Fibroblast of skin of abdomen (primary cell): ENCODE results near the gene CDCA7L. TPM values are rescaled to one million over a fixed set of nuclear protein-coding genes. Genes with fewer than 3 reads are reported as not detected.

Source experiments
- DNase-seq: peaks from one replicate; pipeline ENCODE4 v3.0.0-alpha.2; 2013
- polyA plus RNA-seq, 2 experiments: library from polyadenylated mRNA; unstranded; fragments of 120-200 nt; gene quantifications; one replicate each; pipeline ENCODE4 v1.2.1, GENCODE V29; 2013; ENCODE audit not compliant: insufficient read length in 2 of 2

CDCA7L gene, protein sequence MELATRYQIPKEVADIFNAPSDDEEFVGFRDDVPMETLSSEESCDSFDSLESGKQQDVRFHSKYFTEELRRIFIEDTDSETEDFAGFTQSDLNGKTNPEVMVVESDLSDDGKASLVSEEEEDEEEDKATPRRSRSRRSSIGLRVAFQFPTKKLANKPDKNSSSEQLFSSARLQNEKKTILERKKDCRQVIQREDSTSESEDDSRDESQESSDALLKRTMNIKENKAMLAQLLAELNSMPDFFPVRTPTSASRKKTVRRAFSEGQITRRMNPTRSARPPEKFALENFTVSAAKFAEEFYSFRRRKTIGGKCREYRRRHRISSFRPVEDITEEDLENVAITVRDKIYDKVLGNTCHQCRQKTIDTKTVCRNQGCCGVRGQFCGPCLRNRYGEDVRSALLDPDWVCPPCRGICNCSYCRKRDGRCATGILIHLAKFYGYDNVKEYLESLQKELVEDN
- polyA plus RNA-seq (2013, experiment 1 of 2; ENCODE audit: insufficient read length): 50.5 TPM
- polyA plus RNA-seq (2013, experiment 2 of 2; ENCODE audit: insufficient read length): 51.5 TPM

DNA sequence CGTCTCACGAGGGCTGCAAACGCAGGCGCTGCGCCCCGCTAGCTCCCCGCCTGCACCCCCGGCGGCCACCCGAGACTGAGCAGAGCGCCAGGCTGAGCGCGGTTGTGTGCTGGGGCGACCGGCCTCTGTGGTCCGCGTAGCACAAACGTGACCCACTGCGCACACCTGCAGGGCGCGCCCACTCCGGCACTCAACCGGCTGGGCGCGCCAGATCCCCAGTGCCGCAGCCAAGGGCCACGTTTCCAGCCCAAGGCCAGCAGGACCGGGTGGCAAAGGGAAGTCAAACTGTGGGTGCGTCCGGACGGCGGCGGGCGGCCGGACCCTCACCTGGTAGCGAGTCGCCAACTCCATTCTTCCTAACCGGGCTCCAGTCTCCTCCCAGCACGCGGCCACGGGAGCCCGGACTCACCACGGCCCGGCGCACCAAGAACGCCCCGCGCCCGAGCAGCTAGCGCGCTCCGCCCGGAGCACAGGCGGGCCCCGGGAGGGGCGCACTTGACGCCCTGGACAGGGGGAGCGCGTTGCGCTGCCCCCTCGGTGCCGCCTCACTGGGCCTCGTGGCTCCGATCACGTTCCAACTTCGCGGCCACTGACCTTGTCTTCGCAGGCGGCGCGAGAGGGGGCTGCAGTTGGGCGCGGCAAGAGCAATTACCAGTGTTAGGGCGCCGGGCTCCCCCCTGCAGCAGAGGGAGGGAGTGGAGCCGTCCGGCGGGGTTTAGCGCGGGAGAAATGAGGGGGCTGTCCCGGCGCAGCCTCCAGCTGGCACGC lies at the start of gene CDCA7L:
TSS of gene CDCA7L (minus strand) at position 446 of the 768 bp plus-strand sequence. CDS start at position 351, 95 bp downstream.
- peak; percentile 74 for DNase-seq

DNA sequence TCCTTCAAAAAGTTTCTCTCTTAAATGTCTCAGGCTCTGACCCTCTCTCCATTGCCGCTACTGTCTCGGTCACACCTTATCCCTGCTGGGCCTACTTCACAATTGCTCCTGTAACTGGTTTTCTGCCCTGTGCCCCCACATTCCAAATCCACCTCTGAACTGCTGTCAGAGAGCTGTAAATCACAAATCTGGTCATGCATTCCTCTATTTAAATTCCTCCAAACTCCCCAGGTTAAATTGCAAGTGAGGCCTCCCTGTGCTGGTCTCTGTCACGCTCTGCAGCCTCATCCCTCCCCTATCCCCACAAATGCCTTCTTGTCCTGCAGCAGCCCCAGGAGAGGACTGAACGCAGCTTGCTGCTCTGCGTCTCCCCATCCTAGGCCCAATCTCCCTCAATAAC lies 40.4 kb upstream of the CDCA7L start:
- no peak for DNase-seq

DNA sequence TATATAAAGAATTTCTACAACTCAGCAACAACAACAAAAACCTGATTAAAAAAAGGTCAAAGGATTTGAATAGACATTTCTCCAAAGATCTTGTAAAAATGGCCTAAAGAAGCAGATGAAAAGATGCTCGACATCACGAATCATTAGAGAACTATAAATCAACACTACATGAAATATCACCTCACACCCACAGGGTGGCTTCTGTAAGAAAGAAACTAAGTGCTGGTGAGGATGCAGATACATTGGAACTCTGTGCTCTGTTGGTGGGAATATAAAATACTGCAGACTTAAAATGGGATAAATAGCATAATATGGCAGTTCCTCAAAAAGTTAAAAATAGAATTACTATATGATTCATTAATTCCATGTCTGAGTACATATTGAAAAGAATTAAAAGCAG lies 38.3 kb upstream of the CDCA7L start:
- DNase-seq: no peak

DNA sequence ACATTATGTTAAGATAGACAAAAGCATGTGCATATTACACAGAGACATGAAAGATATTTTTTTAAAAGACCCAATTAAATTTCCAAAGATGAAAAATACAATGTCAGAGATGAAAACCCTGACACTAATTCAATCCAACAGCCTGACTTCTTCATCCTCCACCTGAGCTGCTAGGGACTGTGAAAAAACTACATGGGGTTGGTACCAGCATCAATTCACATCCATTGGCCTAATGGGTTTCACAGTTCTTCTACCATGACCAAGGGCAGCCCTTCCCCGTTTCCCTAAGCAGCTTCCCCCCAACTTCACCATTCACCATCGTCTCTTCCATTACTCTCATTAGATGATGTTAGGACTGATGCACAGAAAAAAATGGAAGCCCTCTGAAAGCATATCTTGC lies 37.4 kb upstream of the CDCA7L start:
- no peak for DNase-seq

DNA sequence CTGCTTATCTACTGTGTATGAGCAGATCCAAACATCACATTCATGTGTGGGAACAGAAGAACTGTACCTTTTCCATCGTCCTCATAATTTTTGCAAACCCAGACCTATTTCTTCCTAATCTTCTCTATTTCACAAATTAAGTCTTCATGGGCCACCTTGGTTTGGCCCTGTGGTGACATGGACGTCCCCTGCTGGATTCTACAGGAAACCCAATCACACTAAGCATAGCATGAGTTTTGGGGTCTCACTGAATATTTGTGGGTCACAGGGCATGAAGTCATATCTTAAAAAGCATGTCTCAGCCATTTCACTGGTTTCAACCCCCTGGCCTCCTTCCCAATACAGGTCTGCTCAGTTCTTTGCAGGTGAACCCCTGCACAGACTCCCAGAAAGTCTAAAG lies 35.8 kb upstream of the CDCA7L start:
- no peak for DNase-seq

DNA sequence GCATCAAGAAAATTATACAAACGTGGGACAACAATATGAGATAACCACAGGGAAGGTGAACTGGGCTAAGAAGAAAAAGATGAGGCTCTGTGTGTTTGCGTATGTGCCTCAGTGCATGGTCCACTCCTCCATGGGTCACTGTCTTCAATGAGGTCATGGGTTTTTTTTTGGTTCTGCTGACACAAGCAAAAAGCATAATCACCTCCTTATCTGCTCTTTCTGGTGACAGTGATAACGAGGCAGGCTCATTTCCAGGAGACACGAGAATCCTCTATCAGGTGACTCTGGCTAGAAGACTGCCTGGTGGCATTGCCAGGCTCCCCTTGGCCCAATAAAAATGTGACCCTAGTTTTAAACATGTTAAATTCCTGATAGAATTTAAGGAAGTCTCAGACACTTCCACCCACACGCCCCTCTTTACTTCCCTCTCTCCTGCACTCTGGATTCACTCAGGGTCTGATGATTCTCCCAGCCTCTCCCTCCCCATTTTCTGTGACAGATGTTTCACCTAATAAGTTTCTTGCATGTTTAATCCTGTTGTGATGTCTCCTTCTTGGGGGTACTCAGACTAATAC lies 35.3 kb upstream of the CDCA7L start:
- DNase-seq: no peak

DNA sequence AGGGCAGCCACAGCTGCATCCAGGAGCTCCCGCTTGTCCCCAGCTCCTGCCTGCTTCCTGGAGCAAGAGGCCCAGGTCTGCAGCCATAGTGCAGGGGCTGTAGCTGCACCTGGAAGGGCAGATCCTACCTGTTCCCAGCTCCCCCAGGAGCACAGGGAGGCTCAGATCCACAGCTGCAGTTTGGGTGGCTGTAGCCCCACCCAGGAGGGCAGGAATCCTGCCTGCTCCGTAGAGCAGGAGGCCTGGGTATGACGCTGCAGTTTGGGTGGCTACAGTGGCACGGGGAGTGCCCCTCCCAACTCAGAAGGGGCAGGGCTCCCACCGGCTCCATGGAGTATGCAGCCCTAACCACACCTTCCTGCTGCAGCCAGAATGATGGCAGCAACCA lies 26.7 kb upstream of the CDCA7L start:
- no peak for DNase-seq

DNA sequence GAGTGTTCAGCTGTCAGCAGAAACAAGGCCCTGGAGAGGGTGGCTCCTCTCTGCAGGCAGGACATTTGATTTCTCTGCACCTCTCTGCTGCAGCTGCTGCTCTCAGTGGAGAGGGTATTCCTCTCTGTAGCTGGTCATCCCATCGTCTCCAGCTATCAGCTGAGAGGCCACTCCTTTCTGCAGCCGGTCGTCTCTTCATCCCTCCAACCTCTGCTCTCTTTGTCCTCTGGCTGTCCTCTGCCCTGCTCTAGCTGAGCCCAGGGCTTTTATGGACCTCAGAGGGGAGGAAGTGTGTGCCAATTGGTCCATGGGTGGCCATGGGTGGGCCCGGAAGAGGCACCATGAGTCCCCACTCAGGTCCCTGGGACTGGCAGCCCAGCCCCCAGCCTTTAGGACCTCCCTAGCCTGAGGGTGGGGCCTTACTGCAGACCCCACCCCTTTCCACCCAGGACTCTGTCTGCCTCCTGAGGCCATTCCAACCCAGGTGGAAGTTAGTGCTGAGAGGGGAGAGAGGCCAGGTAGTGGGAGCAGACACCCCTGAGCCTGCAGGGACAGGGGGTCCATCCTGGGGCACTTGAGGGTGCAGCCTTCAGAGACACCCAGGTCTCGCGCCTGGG lies 26.2 kb upstream of the CDCA7L start:
- no peak for DNase-seq

DNA sequence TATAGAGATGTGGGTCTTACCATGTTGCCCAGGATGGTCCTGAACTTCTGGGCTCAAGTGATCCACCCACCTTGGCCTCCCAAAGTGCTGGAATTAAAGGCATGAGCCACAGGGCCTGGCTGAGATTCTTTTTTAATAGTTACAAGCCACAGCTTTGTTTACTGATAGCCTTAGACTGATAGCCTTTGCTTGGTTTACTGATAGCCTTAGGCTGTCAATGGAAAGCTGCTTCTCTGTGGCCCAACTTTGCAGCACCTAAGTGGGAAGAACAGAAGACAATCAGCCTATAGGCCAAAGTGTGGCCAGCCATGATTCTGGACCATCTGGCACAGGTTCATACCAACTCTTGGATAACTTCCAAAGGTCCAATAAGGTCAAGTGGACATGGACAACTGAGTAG lies 24.1 kb upstream of the CDCA7L start:
- DNase-seq: no peak

DNA sequence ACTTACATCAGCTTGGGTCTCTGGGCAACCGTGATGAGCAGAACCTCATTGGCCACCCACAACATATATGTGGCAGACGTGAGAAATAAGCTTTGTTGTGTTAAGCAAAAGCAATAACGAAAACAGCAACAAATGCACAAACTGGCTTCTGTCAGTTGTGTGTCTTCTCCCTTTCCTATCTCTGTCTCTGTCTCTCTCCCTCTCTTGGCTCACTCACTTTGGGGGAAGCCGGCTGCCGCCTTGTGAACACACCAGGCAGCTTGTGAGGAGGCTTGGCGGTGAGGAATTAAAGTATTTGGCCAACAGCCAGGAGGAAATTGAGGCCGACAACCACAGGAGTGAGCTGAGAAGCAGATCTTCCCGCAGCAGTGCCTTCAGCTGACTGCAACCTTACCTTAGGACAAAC lies 21.9 kb upstream of the CDCA7L start:
- peak; percentile 40 for DNase-seq

DNA sequence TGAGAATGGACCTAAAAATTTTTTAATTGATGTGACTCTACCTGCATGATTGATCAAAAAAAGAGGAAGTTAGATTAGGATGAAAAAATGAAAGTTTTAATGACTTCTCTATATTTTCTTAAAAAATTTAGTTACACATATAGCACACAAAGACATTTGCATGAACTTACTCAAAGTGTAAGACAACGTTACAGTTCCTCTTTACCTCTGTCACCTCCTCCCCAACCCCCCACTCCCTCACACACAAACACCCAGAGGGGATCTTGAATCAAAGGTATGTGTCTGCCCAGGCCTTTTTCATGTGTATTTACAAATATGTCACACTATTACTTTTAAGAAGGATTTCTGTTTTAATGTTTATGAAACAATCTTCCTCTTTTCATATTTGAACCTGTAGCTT lies 20.6 kb upstream of the CDCA7L start:
- DNase-seq: no peak

DNA sequence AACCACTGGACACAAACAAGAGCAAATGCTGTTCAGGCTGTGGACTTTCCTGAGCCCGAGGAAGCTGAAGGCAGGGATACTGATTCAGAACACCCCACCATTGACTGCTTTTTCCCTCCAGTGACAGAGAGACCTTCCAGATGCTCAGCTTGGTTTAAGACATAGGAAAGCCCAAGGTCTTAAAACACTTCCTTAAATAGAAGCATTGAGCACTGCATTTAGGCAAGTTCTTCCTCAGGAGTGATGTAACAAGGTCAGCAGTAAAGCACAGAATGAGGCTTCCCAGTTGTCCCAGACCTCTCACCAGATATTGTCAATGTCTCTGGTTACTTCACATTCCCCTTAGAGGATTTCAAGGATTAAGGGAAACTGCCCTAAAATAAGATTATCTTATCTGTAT lies 19.6 kb upstream of the CDCA7L start:
- DNase-seq: no peak

DNA sequence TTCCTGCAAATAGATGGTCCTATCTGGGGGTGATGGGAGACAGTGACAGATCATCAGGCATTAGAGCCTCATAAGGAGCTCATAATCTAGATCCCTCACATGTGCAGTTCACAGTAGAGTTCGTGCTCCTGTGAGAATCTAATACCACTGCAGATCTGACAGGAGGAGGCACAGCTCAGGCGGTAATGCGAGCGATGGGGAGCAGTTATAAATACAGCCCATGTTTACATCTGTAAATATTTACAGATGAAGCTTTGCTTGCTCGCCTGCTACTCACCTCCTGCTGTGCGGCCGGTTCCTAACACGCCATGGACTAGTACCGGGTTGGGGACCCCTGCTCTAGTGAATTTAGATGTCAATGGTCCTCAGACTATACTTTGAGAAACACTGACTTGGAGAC lies 17.0 kb upstream of the CDCA7L start:
- DNase-seq: no peak

DNA sequence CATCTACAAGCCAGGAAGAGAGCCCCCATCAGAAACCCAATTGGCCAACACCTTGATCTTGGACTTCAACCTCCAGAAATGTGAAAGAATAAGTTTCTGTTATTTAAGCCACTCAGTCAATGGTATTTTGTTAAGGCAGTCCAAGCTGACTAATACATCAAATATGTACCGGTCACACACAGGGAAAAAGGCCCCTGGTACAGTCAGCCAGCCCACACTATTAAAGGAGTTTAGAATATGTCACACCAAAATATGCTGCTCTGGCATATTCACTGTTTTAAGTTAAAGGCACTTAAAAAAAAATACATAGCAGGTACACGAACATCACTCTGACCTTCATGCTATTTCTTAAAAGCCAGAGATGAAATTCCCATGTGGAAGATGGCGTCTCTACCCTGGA lies 15.2 kb upstream of the CDCA7L start:
- DNase-seq: peak; percentile 85

DNA sequence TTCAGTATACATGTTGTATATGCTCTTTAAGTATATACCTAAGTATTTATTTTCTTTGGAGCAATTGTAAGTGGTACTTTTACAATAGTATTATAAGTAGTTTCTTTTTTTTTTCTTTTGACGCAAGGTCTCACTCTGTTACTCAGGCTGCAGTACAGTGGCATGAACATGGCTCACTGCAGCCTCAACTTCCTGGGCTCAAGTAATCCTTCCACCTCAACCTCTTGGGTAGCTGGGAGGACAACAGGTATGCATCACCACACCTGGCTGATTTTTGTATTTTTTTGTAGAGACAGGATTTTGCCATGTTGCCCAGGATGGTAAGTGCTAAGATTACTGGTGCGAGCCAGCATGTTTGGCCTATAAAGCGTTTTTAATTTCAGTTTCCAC lies 13.7 kb upstream of the CDCA7L start:
- DNase-seq: no peak

DNA sequence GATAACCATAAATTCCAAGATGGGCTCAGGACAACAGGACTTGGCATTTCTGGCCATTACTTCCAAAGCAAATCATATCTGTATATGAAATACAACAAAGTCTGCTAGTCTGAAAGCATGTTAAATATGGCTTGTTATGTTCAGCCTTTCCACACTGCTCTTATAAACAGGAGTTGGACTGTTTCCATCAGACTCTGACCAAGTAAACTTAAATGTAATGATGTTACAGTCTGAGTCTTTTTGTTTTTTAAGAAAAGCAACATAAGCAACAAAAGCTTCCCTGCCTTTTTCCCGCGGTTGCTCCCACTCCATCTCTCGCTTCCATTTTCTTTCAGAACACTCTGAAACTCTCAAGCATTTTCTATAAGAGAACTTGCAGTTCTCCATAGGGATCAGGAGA lies 8.1 kb upstream of the CDCA7L start:
- no peak for DNase-seq

DNA sequence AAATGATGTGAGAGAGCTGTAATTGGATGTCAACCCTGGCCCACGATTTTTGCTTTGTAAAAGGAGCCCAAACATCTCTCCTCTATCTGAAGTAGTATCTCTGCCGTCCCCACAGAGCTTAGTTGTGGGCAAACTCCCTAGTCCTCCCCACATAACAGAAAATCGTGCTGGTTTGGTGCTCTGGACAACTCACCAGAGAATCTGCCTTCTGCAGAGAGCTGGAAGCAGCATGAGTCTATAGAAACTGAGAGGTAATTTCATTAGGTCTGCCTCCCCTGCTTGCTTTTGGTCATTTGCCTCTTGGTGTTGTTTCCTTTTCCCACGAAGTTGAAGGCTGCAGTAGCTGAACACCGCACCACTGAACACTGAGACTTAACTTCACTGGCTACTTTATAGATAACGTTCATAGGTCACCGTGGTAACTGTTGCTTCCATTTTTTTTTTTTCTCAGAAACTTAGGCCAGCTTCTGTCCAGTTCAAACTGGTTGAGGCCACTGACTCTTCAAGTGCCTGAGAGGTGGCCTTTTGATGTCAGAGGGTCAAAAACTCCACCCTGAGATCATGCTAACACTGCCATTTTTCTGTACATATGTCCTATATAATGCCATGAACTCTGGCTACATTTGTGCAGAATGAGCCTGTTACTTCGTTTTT lies 3.3 kb upstream of the CDCA7L start:
- no peak for DNase-seq

DNA sequence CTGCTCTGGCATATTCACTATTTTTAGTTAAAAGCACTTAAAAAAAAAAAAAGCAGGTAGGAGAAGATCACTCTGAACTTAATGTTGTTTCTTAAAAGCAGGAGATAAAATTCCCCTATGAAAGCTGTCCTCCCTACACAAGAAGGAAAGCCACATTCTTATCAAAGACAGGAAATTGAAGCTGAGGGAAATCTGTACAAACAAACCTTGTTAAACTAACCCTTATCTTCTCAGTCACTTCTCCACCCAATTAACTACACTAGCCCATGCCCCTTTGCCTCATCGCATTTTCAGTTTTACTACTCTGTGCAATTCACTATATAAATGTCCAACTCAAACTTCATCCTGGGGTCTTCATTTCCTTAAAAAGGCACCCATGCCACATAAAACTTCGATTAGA lies 2.7 kb upstream of the CDCA7L start:
- no peak for DNase-seq

DNA sequence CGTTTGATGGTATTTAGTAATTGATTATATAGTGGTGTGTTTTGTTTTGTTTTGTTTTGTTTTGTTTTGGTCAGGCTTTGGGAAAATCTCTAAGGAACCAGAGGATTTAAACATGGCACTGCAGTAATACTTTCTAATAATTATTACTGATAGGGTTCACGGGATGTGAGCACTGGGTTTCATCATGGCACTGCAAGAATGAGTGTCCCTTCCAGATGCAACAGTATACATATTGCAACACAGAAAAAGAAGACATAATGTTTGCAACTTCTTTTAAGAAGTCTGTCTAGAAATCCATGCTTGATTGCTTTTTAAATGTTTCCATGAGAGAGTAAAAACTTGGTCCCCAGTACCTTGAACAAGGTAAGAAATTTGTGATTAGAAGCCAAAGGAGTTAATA lies 2.2 kb upstream of the CDCA7L start:
- DNase-seq: no peak

DNA sequence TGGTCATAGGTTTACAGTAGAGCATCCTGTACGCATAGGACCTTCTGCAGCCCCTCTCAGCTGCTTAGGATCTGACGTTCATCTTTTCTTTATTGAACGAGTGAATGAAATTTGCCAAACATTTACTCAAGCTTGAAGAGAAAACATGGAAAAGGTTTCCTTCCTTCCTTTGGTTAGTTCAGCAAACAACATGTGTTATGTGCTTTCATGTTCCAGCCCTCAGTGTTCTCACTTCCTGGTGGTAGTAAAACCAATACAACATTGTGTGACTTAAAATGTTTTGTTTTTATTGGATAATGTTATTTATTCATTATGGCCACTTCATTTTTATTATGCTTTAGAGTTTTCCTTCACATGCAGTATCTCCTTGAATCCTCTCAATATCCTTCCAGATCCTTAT lies 1.4 kb upstream of the CDCA7L start:
- DNase-seq: no peak

DNA sequence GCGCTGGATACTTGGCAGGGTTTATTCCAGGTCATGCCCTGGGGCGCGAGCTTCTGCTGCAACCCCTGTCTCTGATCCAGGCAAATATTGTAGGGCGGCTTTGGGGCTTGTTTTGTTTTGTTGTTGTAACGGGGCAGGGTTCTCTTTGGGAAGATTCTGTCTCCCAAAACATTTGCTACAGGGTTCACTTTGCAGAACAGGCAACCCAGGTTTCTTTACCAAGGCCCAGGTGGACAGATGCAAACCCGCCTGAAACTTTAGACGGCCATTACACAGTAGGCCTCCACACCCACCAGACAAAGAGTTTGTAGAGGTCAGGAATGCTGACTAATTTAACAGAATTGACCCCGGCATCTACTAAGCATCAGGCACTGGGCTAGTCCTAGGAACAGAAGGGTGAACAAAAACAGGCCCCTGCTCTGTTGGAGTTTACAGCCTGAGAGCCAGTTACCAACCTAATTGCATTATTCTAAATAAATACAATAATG lies 567 bp upstream of the CDCA7L start:
- DNase-seq: no peak
